AML-193 (cell line): ENCODE measurements around the gene PYDC2.
"Not testable (repeated sequence)": the region's sequence is repeated elsewhere in the genome, so short reads cannot be mapped to it uniquely, and the experiment has no call there.

Experiments
- DNase-seq, 2 experiments: peaks; one replicate each; lab custom pipeline; 2025; lab: John Stamatoyannopoulos, UW

PYDC2 gene

DNA sequence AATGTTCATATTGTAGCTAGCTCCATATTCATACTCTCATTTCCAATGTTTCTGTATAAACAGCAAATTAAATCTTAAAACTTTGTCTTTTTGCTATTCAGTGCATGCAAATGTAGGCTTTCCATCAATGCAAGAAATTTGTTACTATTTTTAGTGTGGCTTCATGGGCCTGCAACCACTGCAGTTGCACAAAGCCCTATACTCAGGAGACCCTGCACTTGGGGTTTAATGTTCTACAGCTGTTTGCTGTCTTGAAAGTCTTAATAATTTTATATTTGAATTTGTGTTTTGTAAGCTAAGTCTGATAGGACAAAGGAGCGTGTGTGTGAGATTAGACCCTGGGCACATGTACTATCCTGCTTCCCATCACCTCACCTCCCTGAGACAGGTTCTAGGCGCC is 9.6 kb downstream of the PYDC2 start:
- no peak for DNase-seq

GRCh38 chr3:191473661-191474198 is 12.8 kb downstream of the PYDC2 start:
- DNase-seq, result no peak

- DNase-seq, result no peak
Measured at GRCh38 chr3:191476066-191476772, 15.3 kb downstream of the PYDC2 start.

DNA sequence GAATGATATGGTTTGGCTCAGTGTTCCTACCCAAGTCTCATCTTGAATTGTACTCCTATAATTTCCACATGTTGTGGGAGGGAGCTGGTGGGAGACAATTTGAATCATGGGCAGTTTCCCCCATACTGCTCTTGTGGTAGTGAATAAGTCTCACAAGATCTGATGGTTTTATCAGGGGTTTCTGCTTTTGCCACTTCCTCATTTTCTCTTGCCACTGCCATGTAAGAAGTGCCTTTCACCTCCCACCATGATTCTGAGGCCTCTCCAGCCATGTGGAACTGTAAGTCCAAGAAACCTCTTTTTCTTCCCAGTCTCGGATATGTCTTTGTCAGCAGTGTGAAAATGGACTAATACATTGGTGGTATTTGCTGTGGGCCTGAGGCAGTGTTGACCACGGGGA is 23.0 kb downstream of the PYDC2 start:
- not testable (repeated sequence) for DNase-seq

- no peak for DNase-seq
Measured at GRCh38 chr3:191484461-191484860, 23.5 kb downstream of the PYDC2 start.

DNA sequence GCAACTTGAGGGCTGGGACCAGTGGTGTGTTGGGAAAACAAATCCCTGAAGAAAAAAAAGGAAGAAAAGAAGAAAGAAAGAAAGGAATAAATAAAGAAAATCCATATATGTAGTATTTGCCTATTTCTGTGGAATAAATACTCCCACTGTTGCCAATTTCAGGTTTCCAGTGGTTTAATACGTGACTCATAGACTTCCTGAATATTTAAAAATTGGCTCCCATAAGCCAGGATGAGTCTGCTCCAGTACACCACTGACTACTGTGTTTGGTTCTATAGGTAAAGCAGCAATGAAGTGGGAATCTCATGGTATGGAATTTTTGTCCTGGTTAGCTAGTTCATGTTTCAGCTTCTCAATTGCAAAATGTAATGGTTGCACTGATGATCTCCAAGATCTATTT is 31.6 kb downstream of the PYDC2 start:
- DNase-seq, result no peak

GRCh38 chr3:191493336-191493735 is 32.4 kb downstream of the PYDC2 start:
- DNase-seq, result no peak

GRCh38 chr3:191499307-191500080 is 38.5 kb downstream of the PYDC2 start:
- DNase-seq, result no peak

DNA sequence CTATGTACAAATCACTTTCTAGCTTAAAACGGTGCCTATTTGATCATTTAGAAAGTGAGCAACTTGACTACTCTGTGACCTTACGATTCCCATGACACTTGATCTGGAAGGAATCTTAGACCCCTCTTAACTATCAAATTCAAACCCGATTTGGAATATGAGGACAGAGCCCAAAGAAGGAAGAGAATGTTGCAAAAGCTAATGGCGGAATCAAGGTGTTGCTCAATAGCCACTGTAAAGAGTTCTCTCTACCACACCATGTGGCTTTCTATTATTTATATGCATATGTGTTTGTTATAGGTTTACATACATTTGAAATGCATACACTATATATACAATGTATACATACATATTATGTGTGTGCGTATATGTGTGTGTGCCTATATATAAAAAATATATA is 39.9 kb downstream of the PYDC2 start:
- no peak for DNase-seq

DNA sequence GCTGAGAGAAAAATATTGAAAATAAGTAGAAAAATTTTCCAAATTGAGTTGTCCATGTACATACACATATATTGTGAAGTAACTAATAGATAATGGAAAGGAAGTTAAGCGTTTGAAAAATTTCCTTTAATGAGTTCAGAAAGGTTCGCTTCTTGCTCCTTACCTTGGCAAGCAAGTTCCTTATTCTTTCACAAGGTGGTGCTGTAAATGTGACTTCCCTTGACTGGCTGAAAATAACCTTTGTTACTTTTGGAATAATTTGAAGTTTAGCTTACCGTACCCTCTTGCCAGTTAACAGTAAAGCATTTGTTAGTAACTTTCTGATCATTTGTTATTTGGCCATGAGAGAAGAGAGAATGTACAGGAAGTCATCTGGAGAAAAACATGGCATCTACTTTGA is 41.6 kb downstream of the PYDC2 start:
- DNase-seq, result no peak

GRCh38 chr3:191509078-191509477 is 48.1 kb downstream of the PYDC2 start:
- DNase-seq, result no peak
